ENCODE measurements around the gene CRB1.

Gene CRB1

GRCh38 chr1:197472141-197472540 is 204.1 kb downstream of the CRB1 start:
- ChIA-PET POLR2A (no interaction called here), CTCF (interaction anchor here (0.6 to 0.9 kb wide), 2 partner anchors 72 to 947 kb away, joined by 5 to 6 read pairs; no protein-coding TSS in a partner anchor)
- Histone ChIP-seq H3K36me3 (ENCODE audit: control insufficient read depth in 2 of 2, insufficient read depth in 1 of 2, low read length in 2 of 2) (no peaks in the 10 kb centered on the region), H3K4me1 (ENCODE audit: control insufficient read depth, insufficient read depth, low read length) (no peaks in the 10 kb centered on the region), H3K27ac (ENCODE audit: extremely low read depth, low read depth, low read length) (no peak overlapping the region), H3K4me3 (ENCODE audit: low read depth, low read length) (no peak overlapping the region), H3K9me3 (ENCODE audit: control insufficient read depth, insufficient read depth, low read depth, low read length) (no peaks in the 10 kb centered on the region)
- TF ChIP-seq ZNF184 (tag by site-specific recombination; IDR thresholded peaks at IDR 0.05) (no peak), ZNF155 (tag by site-specific recombination; IDR thresholded peaks at IDR 0.05) (no peak), ZNF776 (tag by site-specific recombination; IDR thresholded peaks at IDR 0.05; ENCODE audit: borderline replicate concordance) (no peak), ZNF426 (tag by site-specific recombination; IDR thresholded peaks at IDR 0.05) (no peak), ZNF571 (tag by site-specific recombination; IDR thresholded peaks at IDR 0.05) (no peak), ZNF132 (tag by site-specific recombination; IDR thresholded peaks at IDR 0.05; ENCODE audit: borderline replicate concordance) (no peak), ZNF664 (tag by site-specific recombination; IDR thresholded peaks at IDR 0.05) (no peak), ZNF146 (tag by site-specific recombination; IDR thresholded peaks at IDR 0.05) (no peak), ZNF548 (tag by site-specific recombination; IDR thresholded peaks at IDR 0.05) (no peak), ZNF623 (tag by site-specific recombination; IDR thresholded peaks at IDR 0.05) (no peak), ZNF274 (IDR thresholded peaks at IDR 0.05; ENCODE audit: low read length) (no peak), ZNF274 (tag by site-specific recombination; IDR thresholded peaks at IDR 0.05; ENCODE audit: borderline replicate concordance) (no peak)

- ChIA-PET POLR2A (no interaction called here), CTCF (no interaction called here)
- Histone ChIP-seq H3K27ac (ENCODE audit: extremely low read depth, low read depth, low read length) (no peak overlapping the region), H3K36me3 (ENCODE audit: control insufficient read depth in 2 of 2, insufficient read depth in 1 of 2, low read length in 2 of 2) (no peaks in the 10 kb centered on the region), H3K9me3 (ENCODE audit: control insufficient read depth, insufficient read depth, low read depth, low read length) (no peaks in the 10 kb centered on the region), H3K4me1 (ENCODE audit: control insufficient read depth, insufficient read depth, low read length) (no peaks in the 10 kb centered on the region), H3K4me3 (ENCODE audit: low read depth, low read length) (no peak overlapping the region)
- TF ChIP-seq ZNF837 (tag by site-specific recombination; IDR thresholded peaks at IDR 0.05): no peak
- no peak for TF ChIP-seq ZFP69B (tag by site-specific recombination; IDR thresholded peaks at IDR 0.05)
- no peak for TF ChIP-seq FEZF1 (tag by site-specific recombination; IDR thresholded peaks at IDR 0.05)
Observed at GRCh38 chr1:197480446-197480845, 212.4 kb downstream of the CRB1 start.

- CTCF ChIA-PET: no interaction called here
- no peak for TF ChIP-seq ZBTB7A (tag by site-specific recombination; IDR thresholded peaks at IDR 0.05; ENCODE audit: low read depth)
- no peak for TF ChIP-seq ZNF398 (tag by site-specific recombination; IDR thresholded peaks at IDR 0.05)
- TF ChIP-seq ZXDB (tag by site-specific recombination; IDR thresholded peaks at IDR 0.05): no peak
- Histone ChIP-seq H3K36me3 (ENCODE audit: control insufficient read depth in 2 of 2, insufficient read depth in 1 of 2, low read length in 2 of 2) (no peaks in the 10 kb centered on the region), H3K4me3 (ENCODE audit: low read depth, low read length) (no peak overlapping the region), H3K27ac (ENCODE audit: extremely low read depth, low read depth, low read length) (no peak overlapping the region), H3K9me3 (ENCODE audit: control insufficient read depth, insufficient read depth, low read depth, low read length) (no peaks in the 10 kb centered on the region), H3K4me1 (ENCODE audit: control insufficient read depth, insufficient read depth, low read length) (no peaks in the 10 kb centered on the region)
- POLR2A ChIA-PET: no interaction called here
Observed at GRCh38 chr1:197481101-197481500, 213.0 kb downstream of the CRB1 start.

- Histone ChIP-seq H3K36me3 (ENCODE audit: control insufficient read depth in 2 of 2, insufficient read depth in 1 of 2, low read length in 2 of 2) (no peaks in the 10 kb centered on the region), H3K4me3 (ENCODE audit: low read depth, low read length) (no peak overlapping the region), H3K4me1 (ENCODE audit: control insufficient read depth, insufficient read depth, low read length) (no peaks in the 10 kb centered on the region), H3K9me3 (ENCODE audit: control insufficient read depth, insufficient read depth, low read depth, low read length) (no peaks in the 10 kb centered on the region; the same call in 1 of the 2 replicates), H3K27ac (ENCODE audit: extremely low read depth, low read depth, low read length) (no peak overlapping the region)
- peak; percentile 22; the same call in 1 of the 2 replicates for TF ChIP-seq ZNF843 (tag by site-specific recombination; IDR thresholded peaks at IDR 0.05)
- peak; percentile 29 for TF ChIP-seq FEZF1 (tag by site-specific recombination; IDR thresholded peaks at IDR 0.05)
- TF ChIP-seq ZNF560 (tag by site-specific recombination; IDR thresholded peaks at IDR 0.05; ENCODE audit: borderline replicate concordance): no peak
- POLR2A ChIA-PET: no interaction called here
- CTCF ChIA-PET: interaction anchor here (0.7 kb wide), 2 partner anchors 31 to 891 kb away, joined by 3 read pairs; no protein-coding TSS in a partner anchor
Observed at GRCh38 chr1:197485790-197486189, 217.7 kb downstream of the CRB1 start.
